ENCODE results near the gene SURF1. TPM values are rescaled to one million over a fixed set of nuclear protein-coding genes. Genes with fewer than 3 reads are reported as not detected.
"Not testable (repeated sequence)": the region's sequence is repeated elsewhere in the genome, so short reads cannot be mapped to it uniquely, and the experiment has no call there.

Gene SURF1
- polyA plus RNA-seq, 10 donors: 22.7 to 37.5 (median 29.5) TPM

GRCh38 chr9:133346021-133346785, 10.1 kb downstream of the SURF1 start:
- peak in 1 of 3 donors; percentile 30 for DNase-seq

DNA sequence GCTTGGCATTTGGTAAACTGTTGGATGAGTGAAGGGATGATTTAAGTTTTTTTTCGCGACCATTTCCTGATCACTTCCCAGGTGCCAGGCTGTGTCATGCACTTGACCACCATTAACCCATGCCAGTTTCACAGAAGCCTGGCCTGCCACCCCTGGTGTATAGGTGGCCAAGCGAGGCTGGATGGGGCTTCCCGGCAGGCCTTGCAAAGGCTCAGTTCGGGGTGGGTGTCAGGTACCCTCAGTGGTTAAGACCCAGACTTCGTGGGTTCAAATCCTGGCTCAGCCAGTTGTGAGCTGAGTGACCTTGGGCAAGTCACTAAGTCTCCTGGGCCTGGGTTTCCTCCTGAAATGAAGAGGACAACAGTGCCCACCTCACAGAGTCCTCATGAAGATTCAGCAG, 10.7 kb downstream of the SURF1 start:
- no peak for DNase-seq

DNA sequence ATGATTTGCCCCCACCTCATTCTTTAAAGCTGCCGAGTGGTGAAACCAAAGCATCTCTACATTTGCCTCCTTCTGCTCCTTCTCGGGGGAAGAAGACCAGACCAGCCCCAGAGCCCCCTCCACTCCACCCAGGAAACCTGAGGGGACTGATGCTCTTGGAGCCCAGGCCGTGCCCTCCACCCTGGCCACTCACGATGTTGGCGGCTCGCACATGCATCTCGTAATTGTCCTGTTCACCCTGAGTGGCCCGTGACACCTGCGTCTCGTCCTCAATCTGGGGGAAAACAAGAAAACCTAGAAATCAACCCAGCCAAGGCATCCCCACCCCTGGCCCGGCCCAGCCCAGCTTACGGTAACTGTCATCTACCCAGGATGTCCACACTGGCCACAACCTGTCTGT, 11.3 kb downstream of the SURF1 start:
- DNase-seq: no peak

GRCh38 chr9:133344071-133344470, 12.2 kb downstream of the SURF1 start:
- DNase-seq: no peak

DNA sequence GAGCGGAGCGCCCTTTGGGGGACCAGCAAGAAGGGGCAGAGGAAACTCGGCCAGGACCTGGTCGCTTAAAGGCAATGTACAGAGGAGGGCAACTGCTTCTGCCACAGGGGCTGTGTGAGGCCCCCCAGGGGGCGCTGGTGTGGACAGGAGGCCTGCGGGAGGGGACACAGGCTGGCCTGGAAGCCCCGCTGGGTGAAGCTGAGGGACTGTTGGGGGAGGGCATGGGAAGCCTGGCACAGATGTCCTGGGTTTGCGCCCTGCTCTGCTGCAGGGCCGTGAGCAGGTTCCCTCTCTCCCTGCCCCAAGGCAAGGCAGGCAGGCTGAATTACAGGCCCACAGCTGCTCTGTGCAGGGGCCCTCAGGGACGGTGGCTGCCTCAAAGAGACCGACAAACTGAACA, 13.7 kb downstream of the SURF1 start:
- DNase-seq: no peak

DNA sequence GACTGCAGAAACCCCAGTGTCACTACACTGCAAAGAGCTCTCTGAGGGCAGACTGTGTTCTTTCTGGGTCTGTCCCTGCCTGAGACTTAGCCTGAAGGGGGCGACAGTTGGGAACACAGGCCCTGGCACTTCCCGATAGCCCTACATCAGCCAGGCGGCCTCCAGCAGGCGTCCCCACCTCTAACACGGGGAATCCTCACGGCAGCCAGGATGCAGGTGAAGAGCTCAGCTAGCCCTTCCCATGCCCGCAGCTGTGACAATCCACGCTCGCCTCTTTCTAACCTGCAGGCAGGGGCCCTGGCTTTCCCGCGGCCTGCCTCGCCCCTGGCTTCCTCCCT, 14.2 kb downstream of the SURF1 start:
- DNase-seq: no peak

- peak in 1 of 3 donors; percentile 39 for DNase-seq
These were observed 14.8 kb downstream of the SURF1 start for GRCh38 chr9:133341369-133342068.

- DNase-seq: no peak
These were observed 15.4 kb downstream of the SURF1 start for GRCh38 chr9:133340916-133341315.

DNA sequence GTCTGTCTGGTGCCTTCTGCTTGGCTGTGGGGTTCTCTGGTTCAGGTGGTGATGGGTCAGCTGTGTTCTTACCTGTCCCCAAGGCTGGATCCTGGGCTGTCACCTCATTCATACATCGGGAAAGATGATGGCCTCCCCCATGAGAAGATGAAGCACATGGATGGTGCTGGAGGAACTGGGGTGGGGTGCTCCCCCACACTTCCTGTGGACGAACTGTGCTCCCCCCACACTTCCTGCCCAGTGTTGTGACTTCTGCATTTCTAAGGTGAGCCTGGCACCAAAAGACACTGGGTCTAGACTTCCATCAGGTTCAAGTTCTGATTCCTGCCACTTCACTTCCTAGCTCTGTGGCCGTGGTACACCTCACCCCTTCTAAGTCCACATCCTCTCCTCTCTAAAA, 16.0 kb downstream of the SURF1 start:
- no peak for DNase-seq

DNA sequence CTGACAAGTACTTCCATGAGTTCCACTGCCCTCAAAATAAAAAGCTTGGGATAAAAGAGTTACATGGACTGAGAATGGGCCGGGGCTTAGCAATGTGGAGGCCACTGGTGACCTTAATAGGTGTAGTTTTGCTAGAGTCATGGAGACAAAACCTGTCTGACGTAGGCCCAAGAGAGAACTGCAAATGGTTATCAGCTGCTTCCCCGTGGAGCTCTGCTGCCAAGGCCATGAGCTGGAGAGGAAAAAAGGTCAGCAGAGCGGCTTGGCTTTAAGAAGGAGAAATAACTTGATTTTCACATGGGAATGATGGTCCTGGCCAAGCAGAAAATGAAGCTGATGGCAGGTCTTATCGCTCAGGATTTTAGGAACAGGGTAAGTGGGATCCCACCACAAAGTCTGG, 16.6 kb downstream of the SURF1 start:
- DNase-seq: no peak

- peak; percentile 89 to 97 (median 92) for DNase-seq
These were observed 20.1 kb downstream of the SURF1 start, which contains the start of gene SURF6 for GRCh38 chr9:133335924-133336811. SURF6 (minus strand) TSS chr9:133336188; CDS start chr9:133336132, 56 bp downstream.

DNA sequence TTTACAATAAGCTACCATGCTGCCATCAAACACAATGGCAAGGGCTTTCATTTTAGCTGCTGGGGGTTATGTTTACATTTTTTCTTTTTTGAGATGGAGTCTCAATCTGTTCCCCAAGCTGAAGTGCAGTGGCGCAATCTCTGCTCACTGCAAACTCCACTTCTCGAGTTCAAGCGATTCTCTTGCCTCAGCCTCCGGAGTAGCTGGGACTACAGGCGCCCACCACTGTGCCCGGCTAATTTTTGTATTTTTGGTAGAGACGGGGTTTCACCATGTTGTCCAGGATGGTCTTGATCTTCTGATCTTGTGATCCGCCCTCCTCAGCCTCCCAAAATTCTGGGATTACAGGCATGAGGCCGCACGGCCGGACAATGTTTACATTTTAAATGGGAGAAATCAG, 21.4 kb downstream of the SURF1 start:
- DNase-seq: not testable (repeated sequence)

DNA sequence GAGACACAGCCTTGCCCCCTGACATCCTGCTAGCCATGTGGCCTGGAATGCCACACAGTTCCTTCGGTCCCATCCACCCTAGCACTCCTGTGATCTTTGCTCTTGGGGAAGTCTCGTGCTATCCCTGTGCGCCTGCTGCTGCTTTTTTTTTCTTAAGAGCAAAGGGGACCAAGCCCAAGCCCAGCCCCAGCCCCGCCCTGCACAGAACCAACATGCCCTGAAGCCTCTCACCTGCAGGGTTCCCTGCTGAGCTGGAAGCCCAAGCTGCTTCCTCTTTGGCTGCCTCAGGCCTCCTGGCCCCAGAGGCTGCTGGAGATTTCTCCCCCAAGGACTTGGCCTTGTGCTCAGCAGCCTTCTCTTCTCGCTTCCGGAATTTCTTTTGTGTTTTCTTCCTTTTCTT, 22.1 kb downstream of the SURF1 start:
- no peak for DNase-seq

GRCh38 chr9:133333566-133333965, 22.7 kb downstream of the SURF1 start:
- DNase-seq: no peak

DNA sequence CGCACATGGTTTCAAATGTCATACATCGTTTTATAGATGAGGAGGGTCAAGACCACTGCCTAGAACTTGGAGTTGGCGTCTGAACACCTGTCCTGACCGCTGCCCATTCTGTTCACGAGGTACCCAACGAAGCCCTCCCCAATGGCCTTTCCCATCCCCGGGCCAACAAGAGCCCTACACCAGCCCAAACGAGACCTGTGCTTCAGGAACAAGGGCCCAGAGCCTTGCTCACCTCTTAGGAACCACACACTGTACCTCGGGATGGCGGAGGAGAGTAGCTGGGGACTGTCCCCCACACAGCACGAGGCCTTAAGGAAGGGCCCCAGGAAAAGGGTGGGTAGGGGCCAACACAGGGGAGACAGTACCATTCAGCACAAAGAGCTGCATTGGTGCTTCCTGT, 23.3 kb downstream of the SURF1 start:
- DNase-seq: no peak

DNA sequence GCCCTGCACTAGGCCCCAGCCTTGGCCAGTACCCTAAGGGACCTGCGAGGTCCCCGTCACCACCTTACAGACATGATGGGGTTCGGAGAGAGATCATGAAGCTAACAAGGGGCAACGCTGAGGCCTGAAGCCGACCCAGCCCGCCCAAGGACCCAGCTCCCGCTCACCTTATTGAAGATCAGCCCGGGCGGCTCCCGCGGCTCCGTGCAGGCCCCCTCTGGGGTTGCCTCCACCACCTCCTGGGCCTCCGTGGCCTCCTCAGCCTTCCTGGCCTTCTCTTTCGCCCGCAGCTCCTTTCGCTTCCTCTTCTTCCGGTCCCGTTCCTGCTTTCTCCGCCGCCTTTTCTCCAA, 23.9 kb downstream of the SURF1 start:
- no peak for DNase-seq

GRCh38 chr9:133331641-133332380, 24.5 kb downstream of the SURF1 start:
- DNase-seq: no peak

DNA sequence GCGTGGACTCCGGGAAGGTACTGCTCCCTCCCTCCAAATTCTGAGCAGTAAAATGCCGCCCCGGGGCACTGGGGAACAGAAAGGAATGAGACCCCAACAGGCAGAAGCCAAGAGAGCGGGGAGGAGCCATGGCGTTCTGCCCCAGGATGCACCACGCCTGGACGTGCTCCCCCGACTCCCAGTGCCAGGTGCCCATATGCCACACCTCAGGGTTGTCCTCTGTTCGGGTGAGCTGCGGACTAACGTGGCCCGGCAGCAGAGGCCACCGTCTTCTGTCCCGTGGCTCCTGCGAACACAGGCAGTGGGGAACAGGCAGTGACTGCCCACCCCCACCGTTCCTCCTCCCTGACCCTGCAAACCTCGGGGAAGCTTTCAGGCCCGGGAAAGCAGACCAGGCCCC, 25.1 kb downstream of the SURF1 start:
- no peak for DNase-seq

- peak in 1 of 3 donors; percentile 30 for DNase-seq
These were observed 26.8 kb downstream of the SURF1 start for GRCh38 chr9:133329306-133330156.

DNA sequence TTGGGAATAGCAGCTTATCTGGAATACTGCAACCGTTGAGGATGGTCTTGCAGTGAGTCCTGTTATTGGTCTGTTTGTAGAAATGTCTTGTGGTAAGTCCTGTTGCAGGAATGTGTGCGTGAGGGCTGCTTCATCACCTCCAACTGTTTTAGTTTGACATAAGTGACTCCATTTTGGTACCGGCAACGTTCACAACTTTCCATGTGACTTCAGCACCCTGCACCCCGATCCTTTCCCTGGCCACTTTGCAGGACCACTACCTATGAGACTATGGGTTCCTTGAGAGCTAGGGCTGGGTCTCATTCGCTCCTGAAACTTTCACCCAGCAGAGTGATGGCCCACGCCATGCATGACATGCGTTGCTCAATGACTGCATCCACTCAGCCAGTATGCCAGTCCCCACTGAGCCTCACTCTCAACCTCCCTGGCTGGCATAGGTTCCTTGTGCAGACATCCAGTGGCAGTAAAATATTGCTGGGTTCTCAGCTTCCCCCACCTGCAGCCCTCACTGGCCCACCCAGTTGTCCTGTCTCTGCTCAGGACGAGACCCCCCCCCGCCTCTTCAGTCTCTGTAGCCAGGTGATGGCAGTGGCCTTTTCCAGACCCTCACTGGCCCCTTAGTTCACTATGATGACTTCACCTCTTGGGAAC, 28.3 kb downstream of the SURF1 start:
- no peak for DNase-seq

All from muscle of back (tissue), 11 donors.